C4-2B (cell line): ENCODE data around the gene RAB31.

ENCODE experiments used
- H3K27ac ChIP-seq: fragments of 450-650 bp; 2 replicates; pipeline ENCODE4 v1.5.1; 2017
- CTCF ChIP-seq: fragments of 450-650 bp; conservative IDR thresholded peaks from 2 replicates; pipeline ENCODE4 v1.5.1; 2017; ENCODE audit warnings: mild to moderate bottlenecking
- ZFX ChIP-seq: fragments of 450-650 bp; IDR thresholded peaks from 2 replicates; pipeline ENCODE4 v1.6.1; 2017

Gene RAB31

GRCh38 chr18:9701609-9702349, 6.3 kb upstream of the RAB31 start:
- no peak for TF ChIP-seq CTCF
- TF ChIP-seq ZFX, result no peak
- no peak overlapping the region for H3K27ac ChIP-seq

GRCh38 chr18:9704233-9705118, 3.6 kb upstream of the RAB31 start:
- no peak for TF ChIP-seq ZFX
- no peak for TF ChIP-seq CTCF
- no peak overlapping the region for H3K27ac ChIP-seq

GRCh38 chr18:9705183-9705829, 2.8 kb upstream of the RAB31 start:
- TF ChIP-seq CTCF (no peak), ZFX (no peak)
- no peak overlapping the region for H3K27ac ChIP-seq

- no peak overlapping the region for H3K27ac ChIP-seq
- TF ChIP-seq CTCF (no peak), ZFX (no peak)
Observed at GRCh38 chr18:9706081-9706935, 1.8 kb upstream of the RAB31 start.

GRCh38 chr18:9707381-9708056, 582 bp upstream of the RAB31 start:
- peak overlapping the region; percentile 26; the same call in 1 of the 2 replicates for H3K27ac ChIP-seq
- no peak for TF ChIP-seq ZFX
- TF ChIP-seq CTCF, result no peak

GRCh38 chr18:9708434-9709303, 568 bp downstream of the RAB31 start:
- TF ChIP-seq ZFX, result no peak
- peak overlapping the region; percentile 26; the same call in 1 of the 2 replicates for H3K27ac ChIP-seq
